Mammary epithelial cell (primary cell): ENCODE measurements around the gene TP53.

Experiments used
- EZH2 ChIP-seq: IDR thresholded peaks from 2 replicates; pipeline ENCODE4 v1.6.1; 2012; ENCODE audit warnings: low read length, inconsistent platforms, borderline replicate concordance
- TF ChIP-seq, protein P1 (sequence below), 2 donors: IDR thresholded peaks in 1 of 2; conservative IDR thresholded peaks in 1 of 2; 2 replicates each; pipeline ENCODE4 v1.5.1; 2011 to 2012; ENCODE audit warnings: inconsistent platforms in 2 of 2, low read length in 2 of 2, mild to moderate bottlenecking in 2 of 2, control low read depth in 1 of 2, low read depth in 1 of 2; ENCODE audit not compliant: insufficient read depth in 1 of 2; ENCODE audit errors: extremely low read depth in 1 of 2

DNA sequence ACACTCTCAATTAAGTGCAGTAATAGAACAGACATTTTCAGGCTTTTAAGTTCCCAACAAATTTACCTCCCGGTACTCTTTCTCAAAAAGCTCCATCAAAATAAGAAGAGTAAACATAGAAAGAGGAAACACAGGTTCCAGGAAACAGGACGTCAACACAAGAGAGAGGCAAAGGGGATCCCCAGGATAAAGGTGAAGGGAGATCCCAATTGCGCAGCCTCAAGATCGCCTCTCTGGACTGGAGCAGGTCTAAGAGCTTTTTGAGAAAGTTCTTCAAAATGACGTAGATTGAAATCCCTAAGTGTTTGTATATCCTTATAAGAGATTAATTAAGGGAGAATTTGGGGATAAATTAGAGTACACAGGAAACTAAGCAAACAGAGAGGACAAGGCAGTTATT, 68.7 kb downstream of the TP53 start:
- TF ChIP-seq, protein P1, sequence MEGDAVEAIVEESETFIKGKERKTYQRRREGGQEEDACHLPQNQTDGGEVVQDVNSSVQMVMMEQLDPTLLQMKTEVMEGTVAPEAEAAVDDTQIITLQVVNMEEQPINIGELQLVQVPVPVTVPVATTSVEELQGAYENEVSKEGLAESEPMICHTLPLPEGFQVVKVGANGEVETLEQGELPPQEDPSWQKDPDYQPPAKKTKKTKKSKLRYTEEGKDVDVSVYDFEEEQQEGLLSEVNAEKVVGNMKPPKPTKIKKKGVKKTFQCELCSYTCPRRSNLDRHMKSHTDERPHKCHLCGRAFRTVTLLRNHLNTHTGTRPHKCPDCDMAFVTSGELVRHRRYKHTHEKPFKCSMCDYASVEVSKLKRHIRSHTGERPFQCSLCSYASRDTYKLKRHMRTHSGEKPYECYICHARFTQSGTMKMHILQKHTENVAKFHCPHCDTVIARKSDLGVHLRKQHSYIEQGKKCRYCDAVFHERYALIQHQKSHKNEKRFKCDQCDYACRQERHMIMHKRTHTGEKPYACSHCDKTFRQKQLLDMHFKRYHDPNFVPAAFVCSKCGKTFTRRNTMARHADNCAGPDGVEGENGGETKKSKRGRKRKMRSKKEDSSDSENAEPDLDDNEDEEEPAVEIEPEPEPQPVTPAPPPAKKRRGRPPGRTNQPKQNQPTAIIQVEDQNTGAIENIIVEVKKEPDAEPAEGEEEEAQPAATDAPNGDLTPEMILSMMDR (conservative IDR thresholded peaks at IDR 0.05 in 1 of 2, IDR thresholded peaks at IDR 0.05 in 1 of 2; ENCODE audit: extremely low read depth in 1 of 2, insufficient read depth in 1 of 2, low read depth in 1 of 2, low read length in 2 of 2): no peak
- TF ChIP-seq EZH2: no peak
